Kasumi-1 (cell line): ENCODE results near the gene SDK1.
"Not testable (repeated sequence)": the region's sequence is repeated elsewhere in the genome, so short reads cannot be mapped to it uniquely, and the experiment has no call there.

Experiments
- DNase-seq, 2 experiments: peaks; one replicate each; lab custom pipeline; 2025; lab: John Stamatoyannopoulos, UW

Gene SDK1

DNA sequence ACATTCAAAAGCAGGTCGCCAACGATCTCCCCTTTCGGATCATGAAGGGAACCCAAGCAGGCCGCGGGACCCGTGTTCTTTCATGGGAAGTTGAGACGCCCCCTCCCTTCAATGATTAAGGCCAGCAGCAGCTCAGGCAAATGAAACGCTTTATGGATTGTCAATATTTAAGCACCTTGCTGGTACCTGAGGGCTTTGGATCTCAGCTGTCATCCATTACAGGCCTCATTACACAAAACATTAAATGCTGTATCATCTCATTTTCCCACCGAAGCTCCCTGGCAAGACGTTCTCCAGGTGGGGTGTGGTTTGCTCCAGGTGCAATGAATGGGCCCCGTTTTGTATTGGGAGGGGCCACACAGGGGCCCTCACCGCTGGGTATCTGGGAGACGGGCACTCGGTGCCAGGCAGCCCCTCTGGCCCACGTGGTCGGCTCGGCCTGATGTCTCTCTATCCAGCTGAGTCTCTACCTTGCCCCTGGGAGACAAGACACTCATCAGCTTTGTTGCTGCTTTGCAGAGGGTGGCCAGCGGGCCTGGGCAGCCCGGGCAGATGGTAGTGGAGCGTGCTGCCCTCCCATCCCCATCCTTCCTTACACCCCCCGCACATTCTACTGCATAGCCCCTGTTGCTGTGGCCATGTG lies 925.0 kb downstream of the SDK1 start:
- no peak for DNase-seq

DNA sequence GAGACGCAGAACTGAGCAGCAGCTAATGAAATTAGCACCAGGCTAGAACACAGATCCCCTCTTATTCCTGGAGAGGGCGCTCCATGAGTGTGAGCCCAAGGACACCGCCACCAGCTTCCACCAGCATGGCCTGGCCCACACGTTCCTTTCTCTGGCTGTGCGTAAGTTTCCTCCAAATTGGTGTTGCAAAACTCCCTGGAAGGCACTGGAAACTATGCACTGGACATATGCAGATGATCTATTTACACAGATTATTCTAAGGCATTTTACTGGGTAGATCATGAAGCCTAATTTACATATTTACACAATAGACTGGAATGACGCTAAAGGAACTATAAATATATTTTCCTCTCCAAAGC lies 925.5 kb downstream of the SDK1 start:
- DNase-seq, result no peak

DNA sequence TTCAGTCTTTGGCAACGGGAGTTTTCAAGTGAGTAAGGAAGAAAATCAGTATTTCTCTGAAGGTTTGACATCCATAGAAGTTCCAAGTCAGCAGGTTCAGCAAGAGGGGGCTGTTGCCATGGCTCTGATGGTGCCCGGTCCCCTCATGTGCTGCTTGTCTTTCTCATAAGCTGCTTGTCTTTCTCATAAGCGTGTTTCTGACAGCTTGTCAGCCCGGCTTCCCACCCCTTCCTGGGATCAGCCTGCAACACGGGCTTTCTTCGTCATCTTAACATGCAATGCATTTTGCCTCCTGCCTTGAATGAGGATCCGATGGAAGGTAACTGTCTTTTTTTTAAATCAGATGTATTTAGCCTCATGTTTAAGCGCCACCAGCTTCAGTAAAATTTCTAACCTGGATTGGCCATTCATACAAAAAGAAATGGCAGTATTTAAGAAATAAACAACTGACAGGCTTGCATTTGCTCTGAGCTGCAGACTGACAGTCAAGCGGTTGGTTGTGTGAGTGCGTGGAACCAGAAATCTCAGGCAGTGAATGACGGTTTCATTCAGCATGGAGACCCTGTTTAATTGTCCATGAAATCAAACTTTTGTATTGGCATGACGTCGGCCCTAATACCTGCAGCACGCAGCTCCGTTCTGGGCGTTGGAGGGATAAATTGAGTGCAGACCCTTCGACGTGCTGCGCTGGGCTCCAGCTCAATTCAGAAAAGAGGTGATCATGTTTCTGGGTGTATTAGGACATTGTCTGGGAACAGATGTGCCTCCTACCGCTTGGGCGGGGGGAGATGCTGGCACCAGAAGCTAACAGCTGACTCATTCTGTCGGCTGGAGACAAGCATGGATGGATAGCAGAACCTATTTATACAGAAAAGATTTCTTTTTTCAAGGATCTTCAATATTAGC lies 926.3 kb downstream of the SDK1 start:
- no peak for DNase-seq

DNA sequence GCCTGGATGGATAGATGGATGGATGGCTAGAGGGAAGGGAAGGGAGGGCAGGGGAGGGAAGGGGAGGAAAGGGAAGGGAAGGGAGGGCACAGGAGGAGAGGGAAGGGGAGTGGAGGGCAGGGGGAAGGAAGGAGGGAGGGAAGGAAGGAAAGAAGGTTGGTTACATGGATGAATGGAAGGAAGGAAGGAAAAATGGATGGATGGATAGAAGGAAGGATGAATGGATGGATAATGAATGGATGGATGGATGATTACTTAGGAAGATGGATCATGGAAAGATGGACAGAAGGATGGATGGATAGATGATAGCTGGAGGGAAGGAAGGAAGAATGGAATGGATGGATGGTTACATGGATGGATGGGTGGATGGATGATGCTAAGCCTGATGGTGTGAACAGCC lies 929.3 kb downstream of the SDK1 start:
- DNase-seq, result no peak

DNA sequence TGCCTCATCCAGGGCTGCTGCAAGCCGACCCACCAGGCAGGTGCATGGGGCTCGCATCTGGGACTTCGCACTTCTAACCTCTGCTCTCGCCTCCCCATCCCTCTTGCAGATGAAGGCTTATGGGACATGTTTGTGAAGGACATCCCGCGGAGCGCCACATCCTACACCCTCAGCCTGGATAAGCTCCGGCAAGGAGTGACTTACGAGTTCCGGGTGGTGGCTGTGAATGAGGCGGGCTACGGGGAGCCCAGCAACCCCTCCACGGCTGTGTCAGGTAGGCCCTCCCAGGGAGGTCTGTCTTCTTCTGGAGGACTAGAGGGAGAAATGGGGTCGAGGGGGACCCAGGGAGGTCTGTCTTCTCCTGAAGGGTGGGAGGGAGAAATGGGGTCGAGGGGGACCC lies 932.1 kb downstream of the SDK1 start:
- no peak for DNase-seq

DNA sequence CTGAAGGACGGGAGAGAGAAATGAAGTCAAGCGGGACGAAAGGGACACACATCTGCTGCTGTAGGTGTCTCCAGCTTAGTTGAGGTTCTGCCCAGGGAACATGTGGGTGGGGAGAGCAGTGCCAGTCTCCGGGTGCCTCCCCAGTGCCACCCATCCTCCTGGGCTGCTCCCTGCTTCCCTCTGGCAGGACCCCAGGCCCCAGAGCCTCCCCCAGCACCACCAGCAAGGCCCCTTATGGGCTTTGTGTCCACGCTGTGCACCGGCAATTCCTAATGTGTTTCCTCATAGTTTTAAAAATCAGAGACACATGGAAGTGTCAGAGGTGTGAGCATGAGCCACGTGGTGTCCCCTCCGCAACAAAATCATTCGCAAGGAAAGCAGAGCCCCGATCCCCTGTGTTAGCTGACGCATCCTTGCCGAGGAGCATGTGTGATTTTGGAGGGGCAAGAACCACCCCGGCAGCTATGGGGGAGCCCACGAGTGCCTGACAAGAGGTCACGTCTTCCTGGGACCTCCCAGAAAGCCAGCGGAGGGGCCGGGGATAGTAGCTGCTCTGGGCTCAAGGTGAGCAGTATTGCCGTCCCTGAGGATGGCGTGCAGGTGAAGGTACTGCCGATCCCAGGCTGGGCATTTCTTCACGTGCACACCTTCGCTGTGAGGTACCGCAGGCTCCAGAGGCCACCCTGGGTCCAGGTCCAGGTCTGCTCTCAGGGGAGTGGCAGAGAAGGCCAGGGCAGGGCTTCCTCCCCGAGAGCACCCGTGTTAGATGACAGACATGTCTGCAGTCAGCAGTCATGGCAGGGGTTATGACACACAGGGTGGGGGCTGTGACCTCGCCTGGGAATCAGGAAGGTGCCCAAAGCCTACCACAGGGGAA lies 932.8 kb downstream of the SDK1 start:
- no peak for DNase-seq

DNA sequence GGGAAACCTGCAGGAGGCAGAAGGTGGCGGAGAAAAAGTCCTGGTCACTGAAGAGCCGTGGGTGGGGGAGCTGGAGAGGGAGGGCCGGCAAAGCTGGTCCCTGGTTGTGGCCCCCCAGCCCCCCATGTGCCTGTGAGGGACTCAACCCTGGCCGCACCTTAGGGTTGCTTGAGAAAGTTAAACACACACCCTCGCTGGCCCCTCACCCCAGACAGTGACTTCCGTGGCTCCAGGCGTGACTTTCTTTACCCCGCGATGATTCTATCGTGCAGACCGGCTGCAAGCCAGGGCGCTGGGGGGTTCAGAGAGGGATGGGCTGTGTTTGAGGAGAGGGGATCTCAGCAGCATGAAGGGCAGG lies 933.4 kb downstream of the SDK1 start:
- DNase-seq, result no peak

DNA sequence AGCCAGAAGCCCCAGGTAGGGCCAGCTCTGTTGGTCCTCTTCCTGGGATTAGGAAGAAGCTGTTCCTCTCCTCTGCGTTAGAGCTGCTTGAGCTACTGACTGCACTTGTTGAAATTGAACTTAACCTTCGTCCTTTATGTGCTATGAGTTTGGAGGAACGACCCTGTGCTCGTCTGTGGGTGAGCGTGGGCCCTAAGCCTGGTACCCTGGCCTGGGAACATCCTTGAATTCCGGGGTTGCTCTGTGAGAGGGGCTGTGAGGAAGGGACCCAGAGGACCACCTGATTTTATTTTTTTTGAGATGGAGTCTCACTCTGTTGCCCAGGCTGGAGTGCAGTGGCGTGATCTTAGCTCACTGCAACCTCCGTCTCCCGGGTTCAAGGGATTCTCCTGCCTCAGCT lies 933.8 kb downstream of the SDK1 start:
- DNase-seq, result no peak

DNA sequence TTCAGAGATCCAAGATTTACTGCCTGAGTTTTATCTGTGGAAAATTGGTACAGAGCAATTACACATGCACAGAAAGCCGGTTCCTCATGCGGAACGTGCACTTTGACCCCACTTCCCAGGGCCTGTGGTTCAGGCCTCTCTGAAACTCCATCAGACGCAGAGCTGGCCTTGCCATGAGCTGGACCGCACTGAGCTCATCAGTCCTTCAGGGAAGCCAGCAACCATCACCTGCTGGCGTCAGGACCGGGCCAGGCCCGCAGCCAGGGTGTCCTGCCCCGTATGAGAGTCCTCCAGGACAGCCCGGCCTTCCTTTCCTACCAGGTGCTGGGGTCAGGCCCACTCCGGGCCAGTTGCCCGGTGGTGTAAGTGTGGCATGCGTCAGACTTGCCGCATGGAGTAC lies 934.5 kb downstream of the SDK1 start:
- no peak for DNase-seq

DNA sequence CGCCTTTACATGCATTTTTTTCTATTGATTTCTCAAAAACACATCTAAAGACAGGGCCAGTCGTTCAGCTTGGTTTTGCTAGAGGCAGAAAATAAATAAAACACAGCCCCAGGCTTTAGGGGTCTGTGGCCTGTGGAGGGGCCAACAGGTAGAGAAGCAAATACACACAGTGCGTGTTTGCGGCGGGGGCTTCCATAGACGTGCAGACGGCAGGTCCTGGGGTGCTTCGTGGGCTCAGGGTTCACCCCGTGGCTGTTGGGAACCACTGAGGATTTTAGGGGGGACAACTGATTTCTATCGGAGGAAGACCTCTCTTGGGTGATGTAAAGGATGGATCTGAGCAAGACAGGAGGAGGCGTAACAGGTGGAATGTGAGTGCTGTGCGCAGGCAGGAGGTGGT lies 935.3 kb downstream of the SDK1 start:
- DNase-seq, result no peak

DNA sequence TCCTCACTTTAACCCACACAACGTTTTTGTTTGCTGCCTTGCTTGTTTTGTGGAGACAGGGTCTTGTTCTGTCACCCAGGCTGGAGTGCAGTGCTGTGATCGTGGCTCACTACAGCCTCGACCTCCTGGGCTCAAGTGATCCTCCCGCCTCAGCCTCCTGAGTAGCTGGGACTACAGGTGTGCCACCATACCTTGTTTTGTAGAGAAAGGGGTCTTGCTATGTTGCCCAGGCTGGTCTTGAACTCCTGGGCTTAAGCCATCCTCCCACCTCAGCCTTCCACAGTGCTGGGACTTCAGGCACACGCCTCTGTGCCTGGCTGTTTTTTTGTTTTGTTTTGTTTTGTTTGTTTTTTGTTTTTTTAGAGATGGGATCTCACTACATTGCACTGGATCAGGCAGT lies 935.8 kb downstream of the SDK1 start:
- not testable (repeated sequence) for DNase-seq

DNA sequence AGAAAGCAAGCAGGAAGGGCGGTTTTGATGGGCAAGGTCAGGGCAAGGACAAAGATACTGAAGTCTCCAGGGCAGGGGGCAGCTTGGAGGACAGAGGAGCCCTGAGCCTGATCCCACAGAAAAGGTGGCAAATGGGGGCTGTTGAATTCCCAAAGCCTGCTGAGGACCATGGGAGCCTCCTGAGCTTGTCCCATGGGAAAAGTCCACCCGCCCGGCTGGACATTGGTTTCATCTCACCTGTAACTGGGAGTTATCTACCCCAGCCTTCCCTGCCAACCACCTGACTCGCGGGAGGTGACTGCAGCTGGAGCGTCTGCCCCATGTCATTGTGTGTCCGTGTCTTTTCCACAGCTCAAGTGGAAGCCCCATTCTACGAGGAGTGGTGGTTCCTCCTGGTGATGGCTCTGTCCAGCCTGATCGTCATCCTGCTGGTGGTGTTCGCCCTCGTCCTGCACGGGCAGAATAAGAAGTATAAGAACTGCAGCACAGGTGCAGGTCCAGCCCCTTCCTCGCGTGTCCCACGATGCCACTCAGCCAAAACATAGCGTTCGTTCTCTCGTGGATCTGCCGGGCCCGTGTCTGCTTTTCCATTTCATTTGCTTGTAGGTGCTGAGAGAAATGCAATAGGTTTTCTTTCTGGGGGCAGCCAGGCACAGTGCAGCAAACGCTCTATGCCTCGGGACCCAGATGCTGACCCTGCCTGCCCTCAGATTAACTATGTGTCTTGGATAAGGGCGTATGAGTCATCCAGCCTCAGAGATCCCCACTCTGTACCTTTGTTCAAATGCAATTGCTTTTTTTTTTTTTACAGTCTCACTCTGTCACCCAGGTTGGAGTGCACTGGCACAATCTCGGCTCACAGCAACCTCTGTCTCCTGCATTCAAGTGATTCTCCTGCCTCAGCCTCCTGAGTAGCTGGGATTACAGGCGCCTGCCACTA lies 936.5 kb downstream of the SDK1 start:
- no peak for DNase-seq

DNA sequence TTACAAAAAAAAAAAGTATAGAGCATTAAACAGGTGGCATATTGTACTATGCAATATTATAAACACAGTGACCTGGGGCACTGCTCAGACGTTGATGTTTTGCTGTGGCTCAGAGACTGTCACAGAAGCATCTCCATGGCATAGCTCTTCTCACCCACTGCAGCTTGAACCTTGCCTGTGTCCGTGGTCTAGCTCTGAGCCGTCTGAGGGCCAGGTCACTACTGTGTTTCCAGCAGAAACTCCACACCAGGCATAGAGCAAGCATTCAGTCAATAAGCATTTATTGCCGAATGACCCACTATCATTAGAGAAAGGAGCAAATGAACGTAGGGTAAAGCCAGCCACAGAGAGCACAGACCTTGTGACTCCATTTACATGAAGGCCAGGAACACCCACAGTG lies 937.8 kb downstream of the SDK1 start:
- DNase-seq, result no peak

DNA sequence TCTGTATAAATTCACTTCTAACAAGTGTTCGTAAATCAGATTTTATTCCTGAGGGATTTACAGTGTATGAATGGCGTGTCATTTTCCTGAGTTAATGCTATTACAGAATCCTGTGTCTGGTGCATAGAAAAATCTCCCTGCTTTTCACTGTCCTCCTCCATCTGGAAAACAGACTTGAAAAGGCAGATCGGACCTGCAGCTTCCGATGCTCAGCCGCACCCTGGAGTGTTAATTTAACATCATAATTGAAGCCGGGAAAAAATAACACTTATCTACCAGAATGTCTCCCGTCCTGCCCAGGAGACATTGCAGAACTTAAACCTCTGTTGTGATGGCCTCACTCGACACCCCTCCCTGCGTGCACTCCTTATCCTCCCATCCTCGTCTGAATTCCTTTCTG lies 939.0 kb downstream of the SDK1 start:
- no peak for DNase-seq

DNA sequence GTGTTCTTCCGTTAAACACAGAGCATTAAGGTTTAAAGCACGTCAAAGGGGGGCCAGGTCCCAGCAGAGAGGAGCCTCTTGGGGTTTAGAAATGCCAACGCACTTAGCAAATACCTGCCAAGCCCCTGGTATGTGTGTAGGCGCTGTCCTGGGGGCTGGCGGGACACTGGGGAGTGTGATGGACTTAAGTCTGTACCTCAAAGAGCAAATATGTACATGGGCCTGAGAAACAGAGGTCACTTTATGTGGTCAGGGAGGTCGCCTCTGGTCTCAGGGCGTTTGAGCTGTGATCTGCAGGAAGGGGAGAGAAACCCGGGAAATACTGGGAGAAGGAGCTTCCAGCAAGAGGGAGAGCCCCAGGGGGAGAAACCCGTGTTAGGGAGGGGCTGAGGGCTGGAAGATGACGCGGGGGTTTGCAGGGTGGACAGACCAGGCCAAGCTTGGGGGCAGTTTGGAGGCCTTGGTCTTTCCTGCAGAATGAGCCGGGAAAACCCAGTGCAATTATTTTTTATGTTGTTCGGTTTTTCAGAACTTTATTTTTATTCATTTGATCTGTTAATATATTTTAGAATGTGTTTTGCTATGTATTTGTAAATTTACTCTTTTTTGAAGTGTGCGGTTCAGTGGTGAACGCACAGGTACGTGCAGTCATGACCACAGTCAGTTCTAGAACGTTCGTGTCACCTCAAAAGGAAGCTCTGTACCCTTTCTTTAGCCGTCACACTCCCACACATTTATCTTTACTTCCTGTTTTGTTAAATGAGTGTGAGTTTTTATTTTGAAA lies 939.7 kb downstream of the SDK1 start:
- no peak for DNase-seq

DNA sequence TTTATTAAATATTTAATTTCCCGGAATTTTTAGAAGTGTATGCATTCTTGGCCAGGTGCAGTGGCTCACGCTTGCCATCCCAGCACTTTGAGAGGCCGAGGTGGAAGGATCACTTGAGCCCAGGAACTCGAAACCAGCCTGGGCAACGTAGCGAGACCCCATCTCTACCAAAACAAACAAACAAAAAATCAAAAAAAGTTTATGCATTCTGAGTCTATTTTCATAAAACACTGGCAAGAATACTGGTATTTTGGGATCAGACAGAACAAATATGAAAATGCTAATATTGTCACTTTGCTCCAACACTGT lies 940.2 kb downstream of the SDK1 start:
- DNase-seq, result no peak

DNA sequence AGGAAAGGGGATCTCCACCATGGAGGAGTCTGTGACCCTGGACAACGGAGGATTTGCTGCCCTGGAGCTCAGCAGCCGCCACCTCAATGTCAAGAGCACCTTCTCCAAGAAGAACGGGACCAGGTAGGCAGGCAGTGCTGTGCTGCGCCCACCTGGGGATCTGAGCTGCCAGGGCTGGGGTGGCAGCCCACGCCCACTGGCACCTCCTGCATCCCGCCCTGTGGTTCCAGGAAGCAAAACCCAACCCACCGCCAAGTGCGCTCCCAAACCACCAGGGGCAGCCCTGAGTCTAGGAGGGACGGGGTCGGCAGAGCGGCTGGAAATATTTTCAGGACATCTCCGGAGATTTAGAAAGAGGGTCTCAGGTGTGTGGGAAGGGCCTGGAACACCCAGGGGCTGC lies 940.7 kb downstream of the SDK1 start:
- no peak for DNase-seq

DNA sequence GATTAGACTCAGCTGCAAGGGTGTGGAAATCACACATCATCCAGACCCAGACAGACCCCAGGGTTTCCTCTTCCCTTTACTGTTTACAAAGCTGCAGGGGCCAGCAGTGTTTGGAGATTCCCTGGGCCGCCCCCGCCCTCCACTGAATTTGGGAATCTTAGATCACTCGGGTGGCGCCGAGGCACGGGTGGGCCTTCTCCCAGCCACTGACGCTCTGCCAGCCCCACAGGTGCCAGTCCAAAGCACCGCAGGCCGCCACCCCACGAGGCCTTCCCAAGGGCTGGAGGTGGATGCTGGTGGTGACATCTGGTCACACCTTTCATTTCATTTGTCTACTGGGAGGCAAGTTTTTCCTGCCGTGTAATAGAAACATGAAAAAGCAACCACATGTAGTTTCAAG lies 941.7 kb downstream of the SDK1 start:
- no peak for DNase-seq

DNA sequence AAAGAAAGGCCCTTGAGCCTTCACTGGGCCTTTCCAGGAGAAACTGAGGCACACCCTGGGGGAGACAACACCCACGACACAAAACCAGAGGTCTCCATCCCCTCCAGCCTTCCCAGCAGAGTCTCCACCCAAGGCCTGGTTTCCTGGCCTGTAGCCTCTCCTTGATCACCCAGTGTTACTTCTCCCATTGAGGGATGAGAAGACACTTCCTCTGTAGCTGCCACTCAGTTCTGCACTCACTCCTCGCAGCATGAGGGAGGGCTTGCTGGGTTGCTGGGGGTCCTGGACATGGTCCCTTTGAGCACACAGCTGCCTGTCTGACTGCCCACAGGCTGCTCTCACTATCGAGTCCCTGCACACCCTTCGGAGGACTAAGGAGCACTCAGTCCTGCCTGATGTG lies 943.0 kb downstream of the SDK1 start:
- no peak for DNase-seq

DNA sequence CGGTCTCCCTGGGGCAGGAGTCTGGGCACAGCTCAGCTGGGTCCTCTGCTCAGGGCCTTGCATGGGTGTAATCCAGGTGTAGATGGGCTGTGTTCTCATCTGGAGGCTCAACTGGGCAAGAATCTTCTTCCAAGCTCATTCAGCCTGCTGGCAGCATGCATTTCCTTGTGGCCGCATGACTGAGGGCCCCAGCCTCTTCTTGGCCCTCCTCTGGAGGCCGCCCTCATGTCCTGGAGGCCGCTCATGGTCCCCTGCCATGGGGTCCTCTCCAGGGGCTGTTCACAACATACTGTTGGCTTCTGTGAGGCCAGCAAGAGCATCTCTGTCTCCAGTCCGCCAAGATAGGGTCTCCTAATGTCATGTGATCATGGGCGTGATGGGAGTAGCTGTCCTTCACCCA lies 943.6 kb downstream of the SDK1 start:
- no peak for DNase-seq
